HUES6 (cell line): Measurements from ENCODE around the gene SEPTIN12.
A peak's percentile ranks its signal among the peaks of the same experiment; 100 is the strongest.

Experiments
- H3K27ac ChIP-seq: 2 replicates; pipeline ENCODE4 v1.7.0; 2013; ENCODE audit warnings: low read depth, mild to moderate bottlenecking, low read length, inconsistent platforms
- H3K27me3 ChIP-seq: 2 replicates; pipeline ENCODE4 v1.6.1; 2013; ENCODE audit warnings: low read length; ENCODE audit not compliant: control insufficient read depth, insufficient read depth
- H3K36me3 ChIP-seq: 2 replicates; pipeline ENCODE4 v1.6.1; 2013; ENCODE audit warnings: low read length; ENCODE audit not compliant: control insufficient read depth, insufficient read depth
- H3K4me1 ChIP-seq: 2 replicates; pipeline ENCODE4 v1.6.1; 2013; ENCODE audit warnings: low read length; ENCODE audit not compliant: control insufficient read depth, insufficient read depth
- H3K4me3 ChIP-seq: 2 replicates; pipeline ENCODE4 v1.5.1; 2013; ENCODE audit warnings: low read depth, low read length
- H3K9ac ChIP-seq: one replicate; pipeline ENCODE4 v1.6.1; 2013; ENCODE audit warnings: mild to moderate bottlenecking, low read length
- H3K9me3 ChIP-seq: 2 replicates; pipeline ENCODE4 v1.6.1; 2013; ENCODE audit warnings: low read depth, low read length; ENCODE audit not compliant: control insufficient read depth, insufficient read depth

SEPTIN12 gene

DNA sequence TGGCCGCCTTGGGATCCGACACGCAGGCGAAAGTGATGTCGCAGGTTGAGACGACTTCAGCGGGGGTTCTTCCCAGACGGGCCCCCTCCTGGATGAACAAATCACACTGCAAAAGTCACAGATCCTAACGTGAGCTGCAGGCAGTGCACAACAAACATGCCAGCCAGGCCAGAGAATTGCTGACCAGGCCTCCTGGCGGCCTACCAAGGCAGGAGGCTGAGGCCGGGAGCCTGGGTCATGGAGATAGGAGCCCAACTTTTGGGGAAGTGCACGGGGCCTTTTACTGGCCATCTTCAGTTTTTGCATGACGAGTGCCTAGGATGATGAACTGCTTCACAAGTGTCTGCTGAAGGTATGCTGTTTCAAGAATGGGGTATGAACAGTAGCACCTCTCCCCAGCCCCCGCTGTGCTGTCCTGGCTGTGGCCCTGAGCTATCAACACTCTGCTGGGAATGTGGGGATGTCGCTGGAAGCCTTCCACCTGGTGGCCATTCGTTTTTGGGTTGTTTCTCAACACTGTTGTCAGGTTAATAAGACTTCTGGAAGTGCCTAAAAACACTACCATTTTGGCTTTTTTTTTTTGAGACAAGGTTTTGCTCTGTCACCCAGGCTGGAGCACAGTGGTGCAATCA, 26.5 kb upstream of the SEPTIN12 start:
- Histone ChIP-seq H3K9ac (no peak overlapping the region), H3K27me3 (no peaks in the 10 kb centered on the region), H3K27ac (no peak overlapping the region), H3K4me3 (no peak overlapping the region), H3K36me3 (peaks cover 83% of the 10 kb centered on the region), H3K9me3 (no peaks in the 10 kb centered on the region), H3K4me1 (no peaks in the 10 kb centered on the region)

DNA sequence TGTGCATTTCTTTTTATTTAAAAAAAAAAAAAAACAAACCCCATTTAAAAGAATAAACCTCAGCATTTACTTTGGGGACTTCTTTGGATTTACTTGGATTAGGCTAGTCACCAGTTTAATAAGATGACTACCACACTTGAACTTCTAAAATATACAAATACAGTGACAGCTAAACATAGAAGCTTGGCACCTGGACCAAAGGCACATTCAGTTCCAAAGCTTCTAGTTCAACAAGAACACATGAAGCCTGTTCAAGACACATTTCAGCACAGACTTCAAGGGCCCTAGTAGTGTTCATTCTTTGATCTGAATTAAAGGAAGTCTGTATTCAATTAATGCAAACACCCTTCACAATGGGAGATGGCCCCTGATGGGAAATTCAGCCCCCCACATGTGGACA, 25.9 kb upstream of the SEPTIN12 start:
- Histone ChIP-seq H3K4me1 (no peaks in the 10 kb centered on the region), H3K36me3 (peaks cover 82% of the 10 kb centered on the region), H3K9ac (no peak overlapping the region), H3K27me3 (no peaks in the 10 kb centered on the region), H3K27ac (no peak overlapping the region), H3K4me3 (no peak overlapping the region), H3K9me3 (no peaks in the 10 kb centered on the region)

DNA sequence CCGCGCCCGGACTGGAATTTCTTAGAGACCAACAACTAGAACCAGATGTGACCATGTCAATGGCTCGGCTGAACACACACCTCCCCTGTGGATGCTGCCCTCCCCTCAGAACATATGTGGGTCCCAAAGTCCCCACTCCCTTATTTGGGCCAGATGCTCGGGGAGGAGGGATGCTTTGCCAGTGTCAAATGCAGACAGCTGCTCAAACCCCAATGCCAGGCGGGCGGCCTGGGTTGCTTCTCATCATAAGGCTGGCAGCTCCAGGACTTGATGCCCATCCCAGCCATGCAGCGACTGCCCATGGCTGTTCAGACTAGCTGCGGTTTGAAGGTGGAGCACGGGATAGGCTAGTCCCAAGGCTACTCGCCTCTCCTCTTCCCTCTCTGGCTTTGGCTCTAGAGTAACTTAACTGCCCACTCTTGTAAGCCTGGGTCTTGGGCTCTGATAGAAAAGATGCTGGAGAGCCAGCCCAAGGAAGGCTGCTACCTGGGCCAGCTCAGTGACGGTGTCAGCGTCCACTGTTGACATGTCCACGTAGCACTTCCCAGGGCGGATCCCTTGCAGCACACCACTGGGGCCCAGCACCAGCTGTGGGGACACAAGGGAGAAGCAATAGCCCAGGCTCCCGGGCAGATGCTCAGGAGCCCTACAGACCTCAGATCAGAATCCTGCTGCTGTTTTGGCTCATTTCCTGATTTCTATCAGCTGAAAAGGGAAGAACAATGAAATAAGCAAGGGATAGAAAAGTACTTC, 25.3 kb upstream of the SEPTIN12 start:
- Histone ChIP-seq H3K9ac (no peak overlapping the region), H3K27ac (no peak overlapping the region), H3K36me3 (peaks cover 82% of the 10 kb centered on the region), H3K4me1 (no peaks in the 10 kb centered on the region), H3K9me3 (no peaks in the 10 kb centered on the region), H3K4me3 (no peak overlapping the region), H3K27me3 (no peaks in the 10 kb centered on the region)

DNA sequence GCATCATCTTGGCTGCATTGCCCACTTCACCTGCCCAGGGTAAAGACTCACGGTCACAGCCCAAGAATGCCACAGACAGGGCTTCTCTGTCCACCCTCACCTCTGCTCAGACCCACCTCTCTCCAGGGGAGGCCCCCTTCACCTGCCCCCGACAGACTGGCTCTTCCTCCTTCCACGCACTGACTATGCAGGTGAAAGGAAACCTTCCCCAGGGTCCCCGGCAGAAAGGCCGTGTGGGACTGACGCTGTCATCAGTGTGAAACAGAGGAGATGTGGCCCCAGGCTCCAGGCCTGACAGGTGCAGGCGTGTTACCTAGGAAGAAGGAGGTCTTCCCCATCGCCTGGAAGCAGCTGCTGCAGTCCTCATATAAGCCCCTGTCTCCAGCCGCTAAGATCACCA, 23.6 kb upstream of the SEPTIN12 start:
- peaks cover 83% of the 10 kb centered on the region for H3K36me3 ChIP-seq
- no peak overlapping the region for H3K27ac ChIP-seq
- H3K27me3 ChIP-seq: no peaks in the 10 kb centered on the region
- no peaks in the 10 kb centered on the region for H3K4me1 ChIP-seq
- H3K9me3 ChIP-seq: no peaks in the 10 kb centered on the region
- no peak overlapping the region for H3K4me3 ChIP-seq
- no peak overlapping the region for H3K9ac ChIP-seq

DNA sequence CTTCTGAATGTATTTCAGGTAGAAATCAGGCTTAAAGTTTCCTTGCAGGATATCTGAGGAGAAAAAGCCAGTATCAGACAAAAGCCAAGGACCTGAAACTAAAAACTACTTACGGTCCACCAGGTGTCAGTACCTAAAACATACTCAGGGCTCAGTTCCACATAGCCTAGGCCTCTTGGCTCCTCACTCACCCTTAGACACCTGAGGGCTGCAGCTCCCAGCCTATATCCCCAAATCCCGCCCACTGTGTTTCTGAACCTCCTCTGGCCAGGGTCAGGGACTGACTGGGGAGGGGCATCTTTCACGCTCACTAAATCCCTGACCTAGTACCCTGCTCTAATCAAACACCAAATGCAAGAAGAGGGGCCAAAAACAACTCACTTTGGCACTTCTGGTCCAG, 23.1 kb upstream of the SEPTIN12 start:
- Histone ChIP-seq H3K4me3 (no peak overlapping the region), H3K9me3 (no peaks in the 10 kb centered on the region), H3K27ac (no peak overlapping the region), H3K36me3 (peaks cover 82% of the 10 kb centered on the region), H3K9ac (no peak overlapping the region), H3K4me1 (no peaks in the 10 kb centered on the region), H3K27me3 (no peaks in the 10 kb centered on the region)

DNA sequence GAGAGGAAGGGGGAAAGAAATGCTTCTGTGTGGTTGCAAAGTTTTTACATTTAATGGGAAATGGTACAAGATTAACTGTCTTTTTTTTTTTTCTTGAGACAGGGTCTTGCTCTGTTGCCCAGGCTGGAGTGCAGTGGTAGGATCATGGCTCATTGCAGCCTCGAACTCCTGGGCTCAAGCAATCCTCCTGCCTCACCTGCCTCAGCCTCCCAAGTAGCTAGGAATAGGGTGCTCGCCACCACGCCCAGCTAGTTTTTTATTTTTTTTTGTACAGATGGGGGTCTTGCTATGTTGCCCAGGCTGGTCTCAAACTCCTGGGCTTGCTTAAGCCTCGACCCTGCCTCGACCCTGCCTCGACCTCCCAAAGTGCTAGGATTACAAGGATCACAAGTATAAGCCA, 18.1 kb upstream of the SEPTIN12 start:
- Histone ChIP-seq H3K4me1 (peaks cover 22% of the 10 kb centered on the region), H3K27me3 (no peaks in the 10 kb centered on the region), H3K27ac (no peak overlapping the region), H3K9me3 (no peaks in the 10 kb centered on the region), H3K9ac (no peak overlapping the region), H3K36me3 (peaks cover 60% of the 10 kb centered on the region), H3K4me3 (no peak overlapping the region)

DNA sequence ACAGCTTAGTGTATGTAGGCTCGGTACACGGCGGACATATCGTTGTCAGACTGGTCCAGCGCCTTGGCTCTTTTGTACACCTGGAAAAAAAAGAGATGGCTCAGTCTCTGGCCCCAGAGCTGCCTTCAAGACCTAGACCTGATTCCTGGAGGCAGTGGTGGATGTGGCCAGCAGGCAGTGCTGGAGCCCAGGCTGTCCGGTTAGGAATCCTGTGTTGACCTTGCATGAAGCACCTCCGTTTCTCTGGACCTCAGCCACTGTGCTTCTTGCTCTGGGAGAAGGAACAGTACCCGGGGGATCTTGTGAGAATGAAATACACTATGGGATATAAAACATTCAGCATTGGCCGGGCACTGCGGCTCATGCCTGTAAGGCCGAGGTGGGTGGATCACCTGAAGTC, 17.1 kb upstream of the SEPTIN12 start:
- Histone ChIP-seq H3K9ac (no peak overlapping the region), H3K27ac (no peak overlapping the region)

DNA sequence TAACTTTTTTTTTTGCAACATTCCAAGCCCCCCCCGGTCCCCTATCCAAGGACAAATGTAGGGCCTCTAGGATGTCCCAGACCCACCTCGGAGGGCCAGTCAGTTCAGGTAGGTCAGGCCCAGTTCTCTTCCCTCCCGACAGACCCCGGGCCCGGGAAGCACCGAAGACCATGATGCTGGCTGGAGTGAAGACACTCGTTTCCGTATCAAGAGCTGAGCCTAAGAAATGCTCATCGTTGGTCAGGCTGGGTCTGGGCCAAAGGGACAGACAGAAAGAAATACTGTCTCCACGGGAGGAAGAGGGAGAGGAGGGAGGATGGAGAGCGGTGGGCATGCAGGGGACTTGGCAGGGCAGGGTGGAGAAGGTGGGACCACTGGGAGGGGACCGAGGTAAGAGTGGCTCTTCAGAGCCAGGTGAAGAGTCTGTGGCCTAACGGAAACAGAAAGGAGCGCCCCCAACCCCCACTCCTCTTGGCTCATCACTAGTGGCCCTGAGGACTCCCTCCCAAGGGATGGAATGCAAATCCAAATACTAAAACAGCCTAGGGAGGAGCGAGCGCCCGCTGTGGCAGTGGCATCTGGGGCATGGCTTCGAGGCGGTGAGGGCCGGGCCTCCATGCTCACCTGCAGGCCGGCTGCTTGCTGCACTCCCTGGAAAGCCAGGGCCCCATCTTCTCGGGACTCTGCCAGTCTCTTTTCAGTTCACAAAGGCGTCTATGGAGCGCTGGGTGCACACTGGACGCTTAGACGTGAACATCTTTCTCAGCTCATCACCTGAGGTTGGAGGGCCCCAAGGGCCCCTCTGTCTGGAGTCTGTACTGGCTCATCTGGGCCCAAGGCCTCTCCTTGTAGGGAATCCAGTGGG, 16.0 kb upstream of the SEPTIN12 start:
- Histone ChIP-seq H3K4me3 (no peak overlapping the region), H3K4me1 (peaks cover 29% of the 10 kb centered on the region), H3K36me3 (peaks cover 52% of the 10 kb centered on the region), H3K9me3 (no peaks in the 10 kb centered on the region), H3K27ac (no peak overlapping the region), H3K9ac (no peak overlapping the region), H3K27me3 (no peaks in the 10 kb centered on the region)

More for the DNA sequence above, 17.1 kb upstream of the SEPTIN12 start:
- no peak overlapping the region for H3K4me3 ChIP-seq
- no peaks in the 10 kb centered on the region for H3K27me3 ChIP-seq
- H3K36me3 ChIP-seq: peaks cover 52% of the 10 kb centered on the region
- no peaks in the 10 kb centered on the region for H3K9me3 ChIP-seq
- H3K4me1 ChIP-seq: peaks cover 29% of the 10 kb centered on the region

DNA sequence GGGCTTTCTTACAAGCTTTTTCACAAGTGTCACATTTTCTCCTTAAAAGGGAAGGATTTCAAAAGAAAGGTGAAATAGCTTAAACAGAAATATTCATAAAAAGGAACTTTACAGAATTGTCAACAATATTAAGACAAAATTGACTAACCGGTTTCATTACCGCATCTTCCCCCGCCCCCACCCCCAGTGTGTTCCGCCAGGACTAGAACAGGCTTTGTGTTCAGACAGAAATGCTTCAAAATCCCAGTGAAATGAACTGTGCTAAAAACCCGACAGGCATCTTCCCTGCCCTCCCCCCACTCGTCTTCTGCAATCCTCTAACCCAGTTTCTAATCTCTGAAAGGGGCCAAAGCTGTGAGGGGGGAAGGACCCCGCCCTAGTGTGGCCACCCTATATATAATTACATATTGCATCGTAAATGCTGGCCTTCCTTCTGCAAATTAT, 15.3 kb upstream of the SEPTIN12 start:
- Histone ChIP-seq H3K36me3 (peaks cover 53% of the 10 kb centered on the region), H3K27me3 (no peaks in the 10 kb centered on the region), H3K9ac (peak overlapping the region; percentile 64), H3K9me3 (no peaks in the 10 kb centered on the region), H3K4me1 (peaks cover 29% of the 10 kb centered on the region), H3K4me3 (peak overlapping the region; percentile 62), H3K27ac (peak overlapping the region; percentile 91; the same call in 1 of the 2 replicates)

DNA sequence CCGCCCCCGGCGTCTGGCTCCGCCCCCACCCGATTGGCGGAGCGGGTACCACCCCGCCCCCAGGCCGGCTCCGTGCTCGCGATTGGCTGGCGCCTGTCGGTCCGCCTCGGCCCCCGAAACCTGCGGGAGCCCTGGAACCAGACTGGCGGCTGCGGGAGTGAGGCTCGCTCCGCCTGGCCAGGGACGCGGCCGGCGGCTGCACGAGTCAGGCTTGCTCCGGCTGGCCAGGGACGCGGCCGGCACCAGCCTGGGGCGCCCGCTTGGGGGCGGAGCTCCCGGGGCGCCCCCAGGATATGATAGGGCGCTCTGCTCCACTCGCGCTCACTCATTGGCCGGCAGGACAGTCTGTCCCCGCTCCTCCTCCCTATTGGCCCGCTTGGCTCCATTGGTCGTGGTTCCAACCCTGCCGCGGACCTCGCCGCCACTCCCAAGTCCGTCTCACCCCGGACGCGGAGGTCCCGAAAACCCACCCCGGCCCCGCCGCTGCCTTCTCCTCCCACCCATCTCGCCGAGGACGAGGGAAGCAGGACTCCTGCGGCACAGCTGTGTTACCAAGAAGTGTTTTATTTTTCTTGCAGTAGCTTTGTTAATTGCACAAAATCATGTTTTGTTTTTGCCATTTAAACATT, 14.6 kb upstream of the SEPTIN12 start:
- Histone ChIP-seq H3K27me3 (no peaks in the 10 kb centered on the region), H3K36me3 (peaks cover 53% of the 10 kb centered on the region), H3K9me3 (no peaks in the 10 kb centered on the region), H3K27ac (peak overlapping the region; percentile 91), H3K4me1 (peaks cover 29% of the 10 kb centered on the region), H3K4me3 (peak overlapping the region; percentile 62), H3K9ac (peak overlapping the region; percentile 83)
